Smooth muscle cell (in vitro differentiated cells): ENCODE results near the gene OR2T27. TPM values are rescaled to one million over a fixed set of nuclear protein-coding genes. Genes with fewer than 3 reads are reported as not detected.

Source experiments
- DNase-seq: peaks from one replicate; lab custom pipeline; 2025; ENCODE audit not compliant: unreplicated experiment; lab: John Stamatoyannopoulos, UW
- H2AFZ ChIP-seq: fragments of 200-600 bp; sonication (generic); 2 replicates; pipeline ENCODE4 v1.6.0; 2016; ENCODE audit warnings: antibody characterized with exemption, low read depth, mild to moderate bottlenecking
- H3F3A ChIP-seq: fragments of 200-600 bp; sonication (generic); 2 replicates; pipeline ENCODE4 v1.6.0; 2017; ENCODE audit warnings: antibody characterized with exemption, low read depth
- H3K27ac ChIP-seq: fragments of 200-600 bp; sonication (generic); 2 replicates; pipeline ENCODE4 v1.5.1; 2016; ENCODE audit warnings: low read depth, mild to moderate bottlenecking
- H3K27me3 ChIP-seq: fragments of 200-600 bp; sonication (generic); 2 replicates; pipeline ENCODE4 v1.6.1; 2016; ENCODE audit warnings: low read depth, mild to moderate bottlenecking
- H3K36me3 ChIP-seq: fragments of 200-600 bp; sonication (generic); 2 replicates; pipeline ENCODE4 v1.5.1; 2016; ENCODE audit warnings: low read depth
- H3K4me1 ChIP-seq: fragments of 200-600 bp; sonication (generic); 2 replicates; pipeline ENCODE4 v1.5.1; 2016; ENCODE audit warnings: low read depth
- H3K4me2 ChIP-seq: fragments of 200-600 bp; sonication (generic); 2 replicates; pipeline ENCODE4 v1.6.0; 2016; ENCODE audit warnings: mild to moderate bottlenecking
- H3K4me3 ChIP-seq: fragments of 200-600 bp; sonication (generic); 2 replicates; pipeline ENCODE4 v1.5.1; 2016; ENCODE audit warnings: mild to moderate bottlenecking
- H3K79me2 ChIP-seq: fragments of 200-600 bp; sonication (generic); 2 replicates; pipeline ENCODE4 v1.6.0; 2016; ENCODE audit warnings: low read depth, mild to moderate bottlenecking
- H3K9ac ChIP-seq: fragments of 200-600 bp; sonication (generic); 2 replicates; pipeline ENCODE4 v1.6.0; 2016; ENCODE audit warnings: low read depth
- H3K9me3 ChIP-seq: fragments of 200-600 bp; sonication (generic); replicated peaks from 2 replicates; pipeline ENCODE4 v1.5.1; 2016; ENCODE audit warnings: low read depth
- H4K20me1 ChIP-seq: fragments of 200-600 bp; sonication (generic); 2 replicates; pipeline ENCODE4 v1.6.0; 2016; ENCODE audit warnings: low read depth
- WGBS: methylation state at CpG from one replicate; pipeline ENCODE4 v1.1.7; 2016; ENCODE audit warnings: low lambda C conversion rate; 5-methylcytosine and 5-hydroxymethylcytosine counted together
- polyA plus RNA-seq: library from polyadenylated mRNA; unstranded; fragments of >200 nt; fragmentation: Nextera tagmentation; extraction: Ambion mirVana; gene quantifications from 2 replicates; pipeline ENCODE4 v1.2.1, GENCODE V29; 2016
- total RNA-seq: library from RNA; depleted of rRNA; stranded (reverse); fragments of >200 nt; gene quantifications from 2 replicates; pipeline ENCODE4 v1.2.3, GENCODE V29; 2014
- TF ChIP-seq, protein P1 (sequence below): fragments of 200-600 bp; sonication (generic); IDR thresholded peaks from 2 replicates; pipeline ENCODE4 v1.5.1; 2017; ENCODE audit warnings: borderline replicate concordance, mild to moderate bottlenecking, antibody characterized with exemption; ENCODE audit not compliant: insufficient read depth, poor library complexity, severe bottlenecking

The OR2T27 gene
- total and polyA plus RNA-seq, 2 experiments from 2014 or later: not detected

DNA sequence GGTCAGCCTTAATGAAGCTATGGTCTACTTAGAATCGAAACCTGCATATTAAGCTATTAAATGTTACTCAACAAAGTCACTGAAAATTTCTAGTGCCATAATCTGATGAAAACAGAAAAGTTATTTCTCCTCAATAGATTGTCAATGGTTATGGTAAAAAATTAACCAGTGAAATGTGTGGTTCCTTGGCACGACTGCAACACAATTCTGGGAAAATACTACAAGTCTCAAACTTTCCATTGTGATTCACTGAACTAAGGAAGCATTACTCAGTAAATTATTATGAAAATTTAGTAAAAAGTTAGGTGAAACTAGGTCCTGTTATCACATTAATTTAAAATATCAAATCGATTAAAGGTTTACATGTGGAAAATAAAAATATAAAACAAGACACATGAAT lies 45.0 kb downstream of the OR2T27 start:
- H3F3A ChIP-seq: no peaks in the 10 kb centered on the region
- no peaks in the 10 kb centered on the region for H3K36me3 ChIP-seq
- no peak for DNase-seq
- H2AFZ ChIP-seq: no peak overlapping the region
- H3K79me2 ChIP-seq: no peaks in the 10 kb centered on the region
- H3K4me1 ChIP-seq: no peaks in the 10 kb centered on the region
- H3K9ac ChIP-seq: no peak overlapping the region
- no peaks in the 10 kb centered on the region for H4K20me1 ChIP-seq
- WGBS: 39% methylated on average over 3 of the region's 3 CpGs
- TF ChIP-seq, protein P1, sequence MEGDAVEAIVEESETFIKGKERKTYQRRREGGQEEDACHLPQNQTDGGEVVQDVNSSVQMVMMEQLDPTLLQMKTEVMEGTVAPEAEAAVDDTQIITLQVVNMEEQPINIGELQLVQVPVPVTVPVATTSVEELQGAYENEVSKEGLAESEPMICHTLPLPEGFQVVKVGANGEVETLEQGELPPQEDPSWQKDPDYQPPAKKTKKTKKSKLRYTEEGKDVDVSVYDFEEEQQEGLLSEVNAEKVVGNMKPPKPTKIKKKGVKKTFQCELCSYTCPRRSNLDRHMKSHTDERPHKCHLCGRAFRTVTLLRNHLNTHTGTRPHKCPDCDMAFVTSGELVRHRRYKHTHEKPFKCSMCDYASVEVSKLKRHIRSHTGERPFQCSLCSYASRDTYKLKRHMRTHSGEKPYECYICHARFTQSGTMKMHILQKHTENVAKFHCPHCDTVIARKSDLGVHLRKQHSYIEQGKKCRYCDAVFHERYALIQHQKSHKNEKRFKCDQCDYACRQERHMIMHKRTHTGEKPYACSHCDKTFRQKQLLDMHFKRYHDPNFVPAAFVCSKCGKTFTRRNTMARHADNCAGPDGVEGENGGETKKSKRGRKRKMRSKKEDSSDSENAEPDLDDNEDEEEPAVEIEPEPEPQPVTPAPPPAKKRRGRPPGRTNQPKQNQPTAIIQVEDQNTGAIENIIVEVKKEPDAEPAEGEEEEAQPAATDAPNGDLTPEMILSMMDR: no peak
- H3K4me2 ChIP-seq: no peak overlapping the region
- H3K27ac ChIP-seq: no peak overlapping the region
- H3K9me3 ChIP-seq: peaks cover 15% of the 10 kb centered on the region
- H3K4me3 ChIP-seq: no peak overlapping the region
- no peaks in the 10 kb centered on the region for H3K27me3 ChIP-seq

Other genes with a start within 250 kb of the OR2T27 start
- not detected in 2 replicates for gene OR2T2, start 209.9 kb downstream of the OR2T27 start, total RNA-seq
- gene OR2T2, start 209.9 kb downstream of the OR2T27 start, polyA plus RNA-seq: not detected in 2 replicates
- gene OR2T3, start 182.2 kb downstream of the OR2T27 start, total RNA-seq: not detected in 2 replicates
- gene OR2T3, start 182.2 kb downstream of the OR2T27 start, polyA plus RNA-seq: not detected in 2 replicates
- 0.04 TPM in 1 of 2 replicates, not detected in the other for gene OR2T5, start 166.9 kb downstream of the OR2T27 start, total RNA-seq
- gene OR2T5, start 166.9 kb downstream of the OR2T27 start, polyA plus RNA-seq: not detected in 2 replicates
- gene OR2G6, start 147.5 kb downstream of the OR2T27 start, total RNA-seq: not detected in 2 replicates
- not detected in 2 replicates for gene OR2G6, start 147.5 kb downstream of the OR2T27 start, polyA plus RNA-seq
- not detected in 2 replicates for gene OR2T29, start 92.8 kb downstream of the OR2T27 start, total RNA-seq
- not detected in 2 replicates for gene OR2T29, start 92.8 kb downstream of the OR2T27 start, polyA plus RNA-seq
- gene OR2T34, start 80.8 kb downstream of the OR2T27 start, total RNA-seq: not detected in 2 replicates
- not detected in 2 replicates for gene OR2T34, start 80.8 kb downstream of the OR2T27 start, polyA plus RNA-seq
- not detected in 2 replicates for gene OR2T10, start 57.8 kb downstream of the OR2T27 start, total RNA-seq
- gene OR2T10, start 57.8 kb downstream of the OR2T27 start, polyA plus RNA-seq: not detected in 2 replicates
- gene OR2T11, start 20.4 kb downstream of the OR2T27 start, total RNA-seq: not detected in 2 replicates
- not detected in 2 replicates for gene OR2T11, start 20.4 kb downstream of the OR2T27 start, polyA plus RNA-seq
- not detected in 2 replicates for gene OR2T35, start 10.2 kb downstream of the OR2T27 start, total RNA-seq
- not detected in 2 replicates for gene OR2T35, start 10.2 kb downstream of the OR2T27 start, polyA plus RNA-seq
- gene OR14I1, start 47.2 kb upstream of the OR2T27 start, total RNA-seq: not detected in 2 replicates
- not detected in 2 replicates for gene OR14I1, start 47.2 kb upstream of the OR2T27 start, polyA plus RNA-seq
- not detected in 2 replicates for gene LYPD8, start 100.2 kb upstream of the OR2T27 start, total RNA-seq
- not detected in 2 replicates for gene LYPD8, start 100.2 kb upstream of the OR2T27 start, polyA plus RNA-seq
- 14.7 and 18.6 TPM in 2 replicates for gene SH3BP5L, start 170.4 kb upstream of the OR2T27 start, total RNA-seq
- gene SH3BP5L, start 170.4 kb upstream of the OR2T27 start, polyA plus RNA-seq: 5.5 and 7.4 TPM in 2 replicates
- 22.6 and 28.7 TPM in 2 replicates for gene ZNF672, start 182.7 kb upstream of the OR2T27 start, total RNA-seq
- gene ZNF672, start 182.7 kb upstream of the OR2T27 start, polyA plus RNA-seq: 20.1 and 25.8 TPM in 2 replicates
- 10.4 and 24.8 TPM in 2 replicates for gene ZNF692, start 203.6 kb upstream of the OR2T27 start, total RNA-seq
- gene ZNF692, start 203.6 kb upstream of the OR2T27 start, polyA plus RNA-seq: 25.9 and 40.5 TPM in 2 replicates